AG04450 (cell line): ENCODE measurements around the gene PANX2. TPM values are rescaled to one million over a fixed set of nuclear protein-coding genes. Genes with fewer than 3 reads are reported as not detected.

Experiments used
- CTCF ChIA-PET: fragments of 300-600, 350-600 bp; formaldehyde crosslinking; extraction: SDS; loops from one replicate; lab custom pipeline; 2022; ENCODE audit warnings: antibody characterized with exemption, inconsistent platforms; lab: Charles Lee
- POLR2A ChIA-PET: fragments of 350-600 bp; formaldehyde crosslinking; extraction: SDS; loops from one replicate; lab custom pipeline; 2021; ENCODE audit warnings: antibody characterized with exemption, inconsistent platforms; lab: Yijun Ruan, JAX
- DNase-seq: peaks from one replicate; pipeline ENCODE4 v3.0.0-alpha.2; 2011; ENCODE audit warnings: low read depth, low spot score
- H3K27ac ChIP-seq: one replicate; pipeline ENCODE4 v1.5.1; 2012; ENCODE audit warnings: low read depth, low read length, control low read depth
- H3K27me3 ChIP-seq: one replicate; pipeline ENCODE4 v1.6.0; 2012; ENCODE audit warnings: low read length; ENCODE audit not compliant: control insufficient read depth, insufficient read depth
- H3K4me3 ChIP-seq: 2 replicates; pipeline ENCODE4 v1.5.1; 2011; ENCODE audit warnings: mild to moderate bottlenecking, low read depth, low read length, control low read depth
- H3K9me3 ChIP-seq: 2 replicates; pipeline ENCODE4 v1.5.1; 2012; ENCODE audit warnings: low read length; ENCODE audit not compliant: control insufficient read depth, insufficient read depth
- CTCF ChIP-seq: IDR thresholded peaks from 2 replicates; pipeline ENCODE4 v1.5.1; 2011; ENCODE audit warnings: low read depth, low read length, control low read depth, inconsistent platforms
- polyA plus RNA-seq: library from polyadenylated mRNA; depleted of rRNA; stranded (reverse); fragments of >200 nt; gene quantifications from 2 replicates; pipeline ENCODE4 v1.2.3, GENCODE V29; 2011

Gene PANX2
- polyA plus RNA-seq, 1 experiment: 0.93 TPM

DNA sequence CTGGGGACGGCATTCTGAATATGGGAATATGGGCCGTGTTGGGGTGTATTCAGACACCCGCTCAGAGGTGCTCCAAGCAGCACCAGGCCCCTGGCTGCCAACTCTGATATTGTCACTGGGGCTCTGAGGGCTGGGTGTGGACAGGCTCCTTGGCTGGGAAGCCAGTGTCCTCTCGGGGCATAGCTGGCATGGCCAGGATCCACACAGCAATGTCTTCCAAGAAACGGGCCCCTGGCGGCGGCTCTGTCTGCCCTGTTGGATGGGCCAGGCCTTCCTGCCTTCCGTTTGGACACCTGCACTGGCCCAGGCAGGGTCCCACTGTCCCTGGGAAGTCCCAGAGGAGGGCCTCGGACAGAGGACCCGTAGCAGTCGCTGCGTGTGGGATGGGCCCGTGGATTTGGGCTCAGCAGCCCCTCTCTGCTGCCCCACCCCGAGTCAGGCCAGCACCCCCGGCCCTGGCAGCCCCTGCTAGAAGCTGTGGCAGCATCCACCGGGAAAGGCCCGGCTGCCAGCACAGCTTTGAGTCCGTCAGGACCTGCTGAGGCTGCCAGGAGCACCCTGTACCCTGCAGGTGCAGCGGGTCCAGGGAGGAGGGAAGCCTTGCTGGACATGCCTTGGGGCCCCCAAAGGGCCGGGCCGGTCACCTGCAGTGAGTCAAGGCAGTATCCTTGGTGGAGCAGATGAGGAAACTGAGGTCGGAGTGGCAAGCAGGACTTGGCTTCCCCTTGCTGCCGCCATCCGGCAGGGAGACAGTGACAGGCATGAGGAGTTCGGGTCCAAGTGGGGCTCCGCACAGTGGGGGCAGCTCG, 4.1 kb downstream of the PANX2 start:
- TF ChIP-seq CTCF: no peak
- ChIA-PET POLR2A (no interaction called here), CTCF (no interaction called here)
- Histone ChIP-seq H3K27ac (no peak overlapping the region), H3K4me3 (no peak overlapping the region), H3K9me3 (peaks cover 13% of the 10 kb centered on the region; the same call in 1 of the 2 replicates), H3K27me3 (peaks cover 10% of the 10 kb centered on the region)
- no peak for DNase-seq

DNA sequence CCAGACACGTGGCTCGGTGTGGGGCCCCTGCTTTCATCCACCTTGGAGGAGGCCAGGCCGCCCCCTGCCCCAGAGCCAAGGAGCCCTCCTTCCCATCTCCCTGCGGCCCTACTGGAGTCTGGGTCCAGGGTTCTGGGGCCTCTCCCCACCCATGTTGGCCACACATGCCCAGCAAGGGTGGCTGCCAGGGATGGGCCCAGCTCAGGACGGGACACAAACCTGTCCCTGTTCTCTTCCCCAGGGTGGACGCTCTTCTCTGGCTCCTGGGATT, 4.6 kb downstream of the PANX2 start:
- DNase-seq: no peak
- Histone ChIP-seq H3K9me3 (peaks cover 13% of the 10 kb centered on the region; the same call in 1 of the 2 replicates), H3K27ac (no peak overlapping the region), H3K27me3 (peaks cover 10% of the 10 kb centered on the region), H3K4me3 (no peak overlapping the region)
- ChIA-PET POLR2A (no interaction called here), CTCF (no interaction called here)
- TF ChIP-seq CTCF: no peak

DNA sequence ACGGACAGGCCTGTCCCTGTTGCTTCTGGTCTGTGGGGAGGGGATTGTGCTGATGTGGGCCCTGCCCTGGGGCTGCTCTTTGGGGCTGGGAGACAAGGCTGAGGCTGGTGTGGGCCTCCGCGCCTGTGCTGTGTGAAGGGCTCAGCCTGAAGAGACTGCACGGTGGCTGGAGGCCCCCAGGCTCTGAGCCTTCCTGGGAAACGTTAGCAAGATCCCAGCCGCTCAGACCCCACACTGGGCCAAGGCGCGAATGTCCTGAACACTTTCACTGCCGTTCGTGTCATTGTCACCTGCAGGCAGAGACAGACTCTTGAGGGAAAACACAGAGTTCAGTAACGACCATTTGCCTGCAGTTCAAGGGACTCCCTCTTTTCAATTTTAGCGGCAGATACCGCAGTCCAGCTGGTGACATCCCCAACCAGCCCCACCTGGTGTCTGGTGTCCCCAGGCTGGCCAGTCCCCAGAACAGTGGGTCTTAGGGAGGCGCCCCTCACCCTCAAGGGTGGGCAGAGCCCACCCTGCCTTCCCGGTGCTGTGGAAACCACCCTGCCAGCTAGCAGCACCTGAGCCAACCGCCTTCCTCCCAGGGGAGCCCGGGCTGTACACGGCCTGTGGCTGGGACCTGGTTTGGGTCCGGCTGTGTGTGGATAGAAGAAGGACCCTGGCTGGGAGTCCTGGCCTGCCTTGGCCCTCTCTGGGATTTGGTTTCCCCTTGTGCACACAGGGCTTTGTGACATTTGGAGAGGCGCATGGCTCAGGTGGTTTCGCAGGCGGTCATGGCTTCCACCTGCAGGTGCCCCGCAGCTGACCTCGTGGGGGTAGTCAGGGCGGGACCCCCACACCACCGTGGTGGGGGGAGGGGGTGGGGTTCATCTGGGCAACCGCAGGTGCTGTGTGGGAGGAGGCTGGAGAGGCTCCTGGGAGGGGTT, 5.7 kb downstream of the PANX2 start:
- Histone ChIP-seq H3K4me3 (no peak overlapping the region), H3K27ac (no peak overlapping the region), H3K9me3 (peaks cover 13% of the 10 kb centered on the region; the same call in 1 of the 2 replicates), H3K27me3 (peaks cover 7% of the 10 kb centered on the region)
- POLR2A ChIA-PET: no interaction called here
- no peak for DNase-seq
- no peak for TF ChIP-seq CTCF
- CTCF ChIA-PET: no interaction called here

- DNase-seq: no peak
- no peaks in the 10 kb centered on the region for H3K27me3 ChIP-seq
- TF ChIP-seq CTCF: no peak
- POLR2A ChIA-PET: no interaction called here
- H3K9me3 ChIP-seq: peaks cover 13% of the 10 kb centered on the region; the same call in 1 of the 2 replicates
- H3K4me3 ChIP-seq: no peak overlapping the region
- no peak overlapping the region for H3K27ac ChIP-seq
- CTCF ChIA-PET: no interaction called here
Measured at GRCh38 chr22:50176850-50177536, 6.5 kb downstream of the PANX2 start.
